Mucosa of descending colon (tissue), 3 donors: ENCODE data around the gene ZNF212. TPM values are rescaled to one million over a fixed set of nuclear protein-coding genes. Genes with fewer than 3 reads are reported as not detected.

ENCODE experiments used
- ATAC-seq: fragments of 200-7000 bp; cut with Tn5 transposase; one replicate; pipeline ENCODE4 v1.9.1; 2020; ENCODE audit warnings: mild to moderate bottlenecking, moderate library complexity
- DNase-seq, 3 donors: peaks; one replicate each; pipeline ENCODE4 v3.0.0-alpha.2; 2020
- H3K36me3 ChIP-seq: fragments of 200-600 bp; one replicate; pipeline ENCODE4 v1.8.0; 2021; ENCODE audit warnings: low read depth, mild to moderate bottlenecking
- H3K4me1 ChIP-seq: fragments of 200-600 bp; one replicate; pipeline ENCODE4 v1.8.0; 2021; ENCODE audit warnings: low read depth, mild to moderate bottlenecking
- H3K4me3 ChIP-seq: fragments of 200-600 bp; one replicate; pipeline ENCODE4 v1.8.0; 2021; ENCODE audit warnings: mild to moderate bottlenecking
- H3K9me3 ChIP-seq: fragments of 200-600 bp; one replicate; pipeline ENCODE4 v1.8.0; 2021; ENCODE audit warnings: mild to moderate bottlenecking
- CTCF ChIP-seq: fragments of 200-600 bp; IDR thresholded peaks from one replicate; pipeline ENCODE4 v1.8.0; 2022; ENCODE audit warnings: antibody characterized with exemption, mild to moderate bottlenecking
- intact Hi-C, 2 donors: fragments of 100-400 bp; cut with DNase I in 1 of 2; cut with micrococcal nuclease in 1 of 2; formaldehyde crosslinking; loops; one replicate each; pipeline versions ENCODE4 v1.11.0 to v1.11.1; 2022; cut with DNase I, micrococcal nuclease
- total RNA-seq, 3 donors: library from RNA; stranded (reverse); fragmentation: NEBNext Ultra II Directional in 2 of 3; extraction: Animal tissue kit (Norgen Biotek cat#: 25700) in 2 of 3; gene quantifications; one replicate each; pipeline versions ENCODE4 v1.2.1 to v1.2.4, GENCODE V29; 2021 to 2023
- donor health status: DM: no; HTN: no; CAD: no; lungs with moderate emphysema.
- donor health status: DM: no; HTN: no; CAD: no.
- donor health status: DM: no; HTN: yes; CAD: no.

The ZNF212 gene
- total RNA-seq, 3 donors from 2014 or later: 9.7 to 12.8 (median 11.9) TPM

GRCh38 chr7:149291781-149292461, 52.5 kb downstream of the ZNF212 start:
- Histone ChIP-seq H3K4me3 (no peak overlapping the region), H3K9me3 (no peaks in the 10 kb centered on the region), H3K4me1 (no peaks in the 10 kb centered on the region), H3K36me3 (no peaks in the 10 kb centered on the region)
- TF ChIP-seq CTCF: no peak
- ATAC-seq (no peak), DNase-seq (no peak)
- intact Hi-C loops: no loop called here

GRCh38 chr7:149292462-149292823, 53.0 kb downstream of the ZNF212 start:
- DNase-seq: no peak
- H3K4me1 ChIP-seq: no peaks in the 10 kb centered on the region
- no peak for ATAC-seq
- H3K9me3 ChIP-seq: no peaks in the 10 kb centered on the region
- no peak overlapping the region for H3K4me3 ChIP-seq
- intact Hi-C loops: no loop called here
- TF ChIP-seq CTCF: no peak
- H3K36me3 ChIP-seq: no peaks in the 10 kb centered on the region

- H3K36me3 ChIP-seq: no peaks in the 10 kb centered on the region
Measured at GRCh38 chr7:149293338-149293737, 53.9 kb downstream of the ZNF212 start.

GRCh38 chr7:149293946-149294633, 54.6 kb downstream of the ZNF212 start:
- H3K36me3 ChIP-seq: no peaks in the 10 kb centered on the region
- no peak for ATAC-seq
- H3K9me3 ChIP-seq: no peaks in the 10 kb centered on the region
- no peak for TF ChIP-seq CTCF
- no peak overlapping the region for H3K4me3 ChIP-seq
- intact Hi-C loops: no loop called here
- no peaks in the 10 kb centered on the region for H3K4me1 ChIP-seq
- DNase-seq: no peak

More at GRCh38 chr7:149293338-149293737, 53.9 kb downstream of the ZNF212 start:
- DNase-seq: no peak
- no peak for ATAC-seq
- no peak for TF ChIP-seq CTCF
- Histone ChIP-seq H3K4me1 (no peaks in the 10 kb centered on the region), H3K9me3 (no peaks in the 10 kb centered on the region), H3K4me3 (no peak overlapping the region)
- intact Hi-C loops: no loop called here

- Histone ChIP-seq H3K36me3 (no peaks in the 10 kb centered on the region), H3K4me3 (no peak overlapping the region), H3K9me3 (no peaks in the 10 kb centered on the region), H3K4me1 (no peaks in the 10 kb centered on the region)
- DNase-seq: no peak
- no peak for TF ChIP-seq CTCF
- intact Hi-C loops: no loop called here
- ATAC-seq: no peak
Measured at GRCh38 chr7:149294634-149295480, 55.4 kb downstream of the ZNF212 start.
